C4-2B (cell line): ENCODE measurements around the gene ITGB5.

ENCODE experiments used
- CTCF ChIP-seq: fragments of 450-650 bp; conservative IDR thresholded peaks from 2 replicates; pipeline ENCODE4 v1.5.1; 2017; ENCODE audit warnings: mild to moderate bottlenecking
- ZFX ChIP-seq: fragments of 450-650 bp; IDR thresholded peaks from 2 replicates; pipeline ENCODE4 v1.6.1; 2017

GRCh38 chr3:124836448-124836847, 50.7 kb downstream of the ITGB5 start:
- no peak for TF ChIP-seq CTCF
- TF ChIP-seq ZFX = no peak
